GM15510 (cell line): ENCODE measurements around the gene CDK2.

Source experiments
- POLR2A ChIP-seq: IDR thresholded peaks from 3 replicates; pipeline ENCODE4 v1.6.1; 2011; ENCODE audit warnings: borderline replicate concordance; ENCODE audit not compliant: insufficient read length; ENCODE audit errors: extremely low read depth

The CDK2 gene

DNA sequence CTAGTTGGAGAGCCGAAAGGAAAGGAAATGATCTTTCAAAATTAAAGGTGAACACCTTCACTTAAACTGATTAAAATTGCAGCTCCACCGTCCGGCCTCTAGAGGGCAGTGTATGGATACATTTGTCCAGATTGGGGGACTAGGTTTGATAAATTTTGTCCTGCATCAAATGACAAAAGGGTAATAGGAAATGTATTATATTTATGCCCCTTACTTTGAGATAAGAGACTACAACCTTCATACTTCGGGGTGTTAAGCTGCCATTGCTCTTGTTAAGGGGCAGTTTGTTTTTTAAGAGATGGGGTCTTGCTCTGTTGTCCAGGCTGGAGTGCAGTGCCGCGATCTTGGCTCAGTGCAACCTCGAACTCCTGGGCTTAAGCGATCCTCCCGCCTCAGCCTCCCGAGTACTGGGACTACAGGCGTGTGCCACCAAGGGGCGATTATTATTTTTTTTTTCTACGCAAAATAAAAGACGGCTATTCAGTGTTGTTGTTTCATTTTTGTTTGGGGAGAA is 29.6 kb downstream of the CDK2 start:
- no peak for TF ChIP-seq POLR2A

DNA sequence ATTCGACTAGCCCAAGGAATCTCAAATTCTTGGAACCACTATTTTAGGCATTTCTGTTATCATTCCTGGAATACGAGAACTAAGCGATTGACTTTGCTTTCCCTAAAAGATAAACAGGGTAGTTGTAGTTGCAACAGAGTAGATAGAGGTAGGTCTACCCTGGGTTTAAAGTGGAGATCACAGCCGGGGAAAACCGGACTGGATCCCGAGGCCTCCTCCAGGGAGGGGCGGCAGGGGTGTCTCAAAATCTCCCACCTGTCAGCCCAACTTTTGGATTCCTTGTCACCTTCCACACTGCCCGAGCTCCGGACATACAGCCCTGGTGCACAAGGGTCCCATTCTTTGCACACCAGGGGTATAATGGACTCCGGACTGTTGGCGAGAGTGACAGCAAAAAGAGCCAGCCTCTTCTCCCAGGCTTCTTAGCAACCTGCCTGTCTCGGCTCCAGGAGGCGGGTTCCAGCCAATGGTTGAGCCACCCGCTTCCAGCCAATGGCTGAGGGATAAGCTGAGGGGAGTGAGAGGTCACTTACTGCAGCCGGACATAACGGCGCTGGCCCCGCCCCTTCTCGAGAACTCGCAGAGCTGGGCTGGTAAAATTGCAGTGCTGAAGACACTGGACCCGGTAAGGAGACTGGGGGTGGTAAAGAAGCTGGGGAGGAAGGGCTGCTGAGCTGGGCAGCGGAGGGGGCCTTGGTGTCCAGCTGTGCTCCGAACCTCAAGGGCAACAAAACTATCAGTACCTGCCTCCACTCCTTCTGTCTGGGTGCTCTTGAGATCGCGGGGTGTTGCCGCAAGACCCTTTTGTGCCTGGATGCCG is 30.3 kb downstream of the CDK2 start, which contains the start of gene SUOX:
Gene SUOX, plus strand, starts transcription at position 562 of the 820 bp plus-strand sequence. CDS start 4,946 bp downstream, outside the sequence.
- peak; percentile 61 for TF ChIP-seq POLR2A

DNA sequence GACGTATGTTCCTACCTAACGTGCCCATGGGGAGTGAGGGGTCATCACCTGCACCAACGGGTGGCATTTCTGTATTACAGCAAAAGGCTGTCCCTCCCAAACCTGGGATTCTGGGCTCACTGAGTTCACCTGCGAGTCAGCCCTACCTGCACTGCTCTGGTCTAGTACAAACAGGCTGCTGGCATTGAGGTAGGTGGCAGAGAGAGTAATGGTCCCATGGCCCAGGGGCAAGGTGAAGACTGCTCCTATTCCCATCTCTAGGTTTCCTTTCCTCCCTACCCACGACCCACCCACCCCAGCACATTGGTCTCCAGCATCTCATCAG is 30.9 kb downstream of the CDK2 start:
- no peak for TF ChIP-seq POLR2A

DNA sequence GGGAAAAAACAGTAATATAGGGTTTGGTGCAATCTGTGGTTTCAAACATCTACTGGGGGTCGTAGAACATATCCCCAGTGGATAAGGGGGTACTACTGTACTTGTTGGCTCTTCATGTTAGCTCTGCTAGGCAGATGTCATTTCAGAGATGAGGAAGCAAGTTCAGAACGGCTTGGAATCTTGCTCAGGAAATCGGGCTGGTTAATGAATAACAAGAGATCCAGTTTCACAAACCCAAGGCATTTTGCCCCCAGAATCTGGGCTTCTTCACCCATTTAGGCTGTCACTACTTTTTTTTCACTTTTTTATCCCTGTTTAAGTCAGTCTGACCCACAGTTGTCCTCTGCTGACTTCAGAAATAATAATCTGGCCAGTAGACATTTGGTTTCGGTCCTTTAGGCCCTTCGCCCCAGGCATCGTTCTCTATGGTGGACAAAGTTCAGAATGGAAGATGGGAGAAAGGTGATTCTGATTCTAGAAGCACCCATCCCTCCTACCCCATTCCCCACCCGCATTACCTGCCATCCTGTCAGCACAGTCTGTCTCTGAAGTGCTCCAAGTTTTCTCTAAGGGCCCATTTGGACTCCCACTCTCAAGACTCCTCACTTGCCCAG is 35.0 kb downstream of the CDK2 start:
- no peak for TF ChIP-seq POLR2A

DNA sequence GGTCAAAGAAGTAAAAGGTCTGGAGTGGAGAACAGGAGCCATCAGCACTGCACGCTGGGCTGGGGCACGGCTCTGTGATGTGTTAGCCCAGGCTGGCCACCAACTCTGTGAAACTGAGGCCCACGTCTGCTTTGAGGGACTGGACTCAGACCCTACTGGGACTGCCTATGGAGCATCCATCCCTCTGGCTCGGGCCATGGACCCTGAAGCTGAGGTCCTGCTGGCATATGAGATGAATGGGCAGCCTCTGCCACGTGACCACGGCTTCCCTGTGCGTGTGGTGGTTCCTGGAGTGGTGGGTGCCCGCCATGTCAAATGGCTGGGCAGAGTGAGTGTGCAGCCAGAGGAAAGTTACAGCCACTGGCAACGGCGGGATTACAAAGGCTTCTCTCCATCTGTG is 37.6 kb downstream of the CDK2 start:
- no peak for TF ChIP-seq POLR2A

DNA sequence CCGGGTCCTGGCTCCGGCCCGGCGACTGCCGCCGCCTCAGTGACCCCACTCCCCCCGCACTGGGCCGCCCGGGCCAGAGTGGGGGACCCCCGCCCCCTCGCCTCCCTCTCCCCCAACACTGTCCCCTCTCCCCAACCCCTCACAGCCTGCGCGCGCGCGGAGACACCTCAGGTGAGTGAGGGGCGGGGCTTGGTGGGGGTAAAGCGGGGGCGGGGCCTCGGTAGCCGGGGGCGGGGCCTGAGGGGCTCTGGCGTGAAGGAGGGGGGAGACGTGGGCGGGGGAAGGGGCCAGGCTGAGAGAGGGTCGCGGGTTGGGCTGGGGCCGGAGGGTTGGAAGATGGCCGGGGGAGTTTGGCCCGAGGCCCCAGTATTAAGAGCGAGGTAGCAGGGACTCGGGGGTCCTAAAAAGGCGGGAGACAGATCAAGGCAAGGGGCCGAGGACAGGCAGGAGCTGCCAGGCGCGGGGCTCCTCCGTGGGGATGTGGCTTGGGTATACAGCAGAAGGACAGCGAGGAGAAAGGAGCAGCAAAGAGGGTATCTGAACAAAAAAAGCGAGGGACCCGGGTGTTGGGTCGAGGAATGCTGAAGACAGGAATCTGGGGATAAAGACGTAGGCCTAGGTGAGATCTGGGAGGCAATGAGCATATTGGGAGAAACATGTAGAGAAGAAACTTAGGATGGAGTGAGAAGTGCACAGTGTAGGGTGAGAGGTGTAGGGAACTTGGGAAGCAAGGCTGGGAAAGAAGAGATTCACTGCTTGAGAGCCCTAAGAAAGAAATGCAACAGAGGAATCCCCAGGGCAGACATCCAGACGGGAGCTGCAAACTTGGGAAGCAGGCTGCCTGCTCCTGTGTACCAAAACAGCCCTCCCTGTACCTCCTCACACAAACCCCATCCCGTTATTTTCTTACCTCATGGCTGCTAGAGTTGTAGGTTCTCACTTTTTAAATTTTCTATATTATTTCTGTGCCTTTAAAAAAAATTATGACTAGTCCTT is 41.2 kb downstream of the CDK2 start:
- no peak for TF ChIP-seq POLR2A

DNA sequence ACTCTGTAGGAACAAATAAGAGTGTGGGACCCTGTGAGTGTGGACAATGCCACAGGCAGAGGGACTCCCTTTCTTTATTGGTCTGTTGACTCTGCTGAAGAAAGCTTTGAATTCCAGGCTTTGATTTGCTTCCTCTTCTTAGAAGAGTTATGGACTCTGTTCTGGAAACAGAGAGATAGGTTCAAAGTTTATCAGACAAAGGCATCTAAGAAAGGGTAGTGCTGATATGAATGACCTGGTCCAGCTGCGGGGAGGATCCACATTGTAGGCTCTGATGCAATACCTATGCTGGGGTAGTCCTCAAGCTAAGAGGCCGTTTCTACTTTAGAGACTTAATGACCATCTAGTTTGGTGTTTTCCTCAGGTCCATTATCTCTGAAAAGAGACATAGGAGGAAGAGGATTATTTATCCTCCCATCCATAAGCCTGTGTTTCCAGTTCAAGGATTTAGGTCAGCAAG is 43.5 kb downstream of the CDK2 start:
- no peak for TF ChIP-seq POLR2A

DNA sequence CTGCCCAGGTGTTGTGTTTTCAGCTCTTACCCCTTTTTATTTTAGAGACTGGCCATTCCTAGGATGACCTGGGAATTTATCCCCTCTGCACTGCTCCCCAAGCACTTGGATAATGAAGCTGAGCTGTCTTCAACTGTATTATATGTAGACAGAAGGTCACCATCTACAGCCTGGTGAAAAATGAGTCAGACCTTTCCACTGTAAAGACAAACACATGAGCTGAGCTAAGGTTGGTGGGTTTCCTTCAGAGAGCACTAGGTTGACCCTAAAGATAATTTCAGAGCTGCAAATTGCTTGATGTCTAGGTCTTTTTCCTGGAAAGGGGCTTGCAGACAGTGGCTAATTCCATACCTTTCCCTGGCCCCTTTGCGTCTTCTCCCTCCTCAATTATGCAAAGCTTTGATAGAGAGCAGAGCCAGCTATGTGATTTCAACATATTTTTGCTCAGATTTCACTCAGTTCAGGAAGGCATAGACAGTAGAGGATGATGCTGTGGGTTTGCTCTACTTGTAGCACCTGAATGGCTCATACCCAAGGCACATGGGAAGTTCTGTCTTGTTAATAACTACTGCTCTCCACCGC is 45.0 kb downstream of the CDK2 start:
- TF ChIP-seq POLR2A = no peak

DNA sequence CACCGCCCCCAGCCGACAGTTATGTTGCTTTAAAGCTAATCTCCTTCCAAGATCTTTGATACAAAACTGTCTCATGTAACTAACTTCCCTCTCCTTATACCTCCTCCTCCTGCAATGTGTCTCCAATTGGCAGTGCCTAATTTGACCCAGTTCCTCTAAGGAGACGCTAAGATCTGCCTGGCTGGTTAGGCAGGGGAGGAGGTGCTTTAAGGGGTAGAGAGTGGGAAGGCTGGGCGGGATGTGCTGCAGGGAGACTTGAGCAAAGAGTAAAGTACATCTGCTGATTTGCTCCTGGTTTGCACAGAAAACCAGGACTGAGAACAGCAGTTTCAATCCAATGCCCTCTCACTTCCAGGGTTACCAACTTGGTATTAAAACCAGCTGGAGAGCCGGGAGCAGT is 46.9 kb downstream of the CDK2 start:
- no peak for TF ChIP-seq POLR2A

DNA sequence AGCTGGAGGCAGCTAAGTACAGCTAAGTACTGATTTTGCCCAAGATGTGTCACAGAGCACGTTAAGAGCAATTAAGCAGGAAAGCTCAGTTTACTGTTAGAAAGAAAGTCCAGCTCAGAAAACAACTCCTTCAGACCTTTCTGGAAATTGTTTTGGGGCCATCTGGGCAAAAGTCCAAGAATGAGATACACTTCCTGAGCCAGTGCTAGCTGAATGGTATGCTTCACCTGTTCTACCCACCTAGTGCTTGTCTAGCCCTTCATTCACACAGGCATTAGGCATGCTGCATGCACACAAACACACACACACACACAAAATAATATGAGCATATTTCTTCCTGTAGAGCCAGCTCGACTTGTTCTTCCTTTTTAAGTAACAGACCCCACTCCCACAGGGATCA is 47.6 kb downstream of the CDK2 start:
- TF ChIP-seq POLR2A = no peak

DNA sequence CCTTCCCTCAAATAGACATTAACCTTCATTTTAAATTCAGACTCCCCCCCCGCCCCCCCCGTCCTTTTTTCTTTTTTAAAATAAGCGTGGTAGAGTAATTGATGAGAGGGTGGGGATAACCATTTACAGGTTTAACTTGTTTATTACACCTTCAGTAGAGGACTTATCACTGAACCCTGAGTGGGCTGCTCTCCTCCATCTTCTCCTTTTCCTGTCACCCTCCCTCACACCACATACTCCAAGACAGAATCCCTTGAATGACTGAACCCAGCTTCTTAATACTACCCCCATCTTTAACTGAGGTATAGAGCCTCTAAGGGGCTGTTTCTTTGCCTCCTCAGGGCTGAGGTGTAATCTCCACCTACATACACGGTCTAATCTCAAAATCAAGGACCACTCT is 50.6 kb downstream of the CDK2 start:
- no peak for TF ChIP-seq POLR2A

DNA sequence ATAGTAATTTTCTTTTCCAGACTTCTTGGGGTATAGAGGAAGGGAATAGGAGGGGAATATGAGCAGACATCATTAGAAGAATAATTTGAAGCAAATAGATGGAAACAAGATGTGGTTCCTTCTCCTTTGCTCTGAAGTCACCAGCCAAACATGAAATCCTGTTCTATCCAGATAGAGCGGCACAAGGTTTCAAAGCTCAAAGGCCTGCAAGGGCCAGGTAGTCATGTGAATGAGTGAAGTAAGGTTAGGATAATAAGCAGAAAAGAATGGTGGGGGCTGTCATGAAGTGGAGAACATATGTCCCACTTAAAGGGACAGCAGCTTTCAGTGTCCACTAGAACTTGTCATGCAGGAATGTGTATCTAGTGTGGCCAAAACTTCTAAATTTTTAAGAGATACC is 51.7 kb downstream of the CDK2 start:
- TF ChIP-seq POLR2A = no peak

DNA sequence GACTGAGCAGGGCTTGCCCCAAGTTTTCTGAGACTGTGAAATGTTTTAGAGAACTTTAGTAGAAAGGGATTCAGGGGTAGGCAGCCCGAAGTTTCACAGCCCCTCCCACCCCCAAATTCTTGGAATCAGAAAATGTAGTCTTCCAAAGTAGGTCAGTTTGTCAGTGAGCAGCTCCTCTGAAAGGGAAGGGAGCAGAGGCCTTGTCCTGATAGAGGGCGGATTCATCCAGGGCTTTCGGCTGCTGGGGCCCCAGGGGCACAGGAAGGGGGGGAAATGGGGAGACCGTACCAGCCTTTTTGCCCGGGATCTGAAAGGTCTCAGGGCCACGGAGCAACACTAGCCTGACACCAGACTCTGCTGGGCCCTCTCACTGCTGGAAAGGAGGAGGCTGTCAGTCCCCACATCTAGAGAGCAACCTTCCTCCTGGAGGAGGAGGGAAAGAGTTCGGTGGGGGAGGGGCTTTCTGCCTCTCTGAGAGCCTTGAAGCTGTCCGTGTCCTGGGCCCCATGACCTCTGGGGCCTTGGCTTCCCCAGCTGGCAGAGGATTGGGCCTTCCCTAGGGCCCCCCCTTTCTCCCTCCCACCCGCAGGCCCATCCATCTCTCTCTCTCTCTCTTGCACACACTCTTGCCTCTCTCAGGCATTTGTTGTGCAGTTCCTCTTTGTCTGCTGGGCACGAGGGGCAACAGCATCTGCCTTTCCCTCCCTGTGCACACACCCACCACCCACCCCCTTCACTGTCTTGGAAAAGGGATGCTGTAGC is 54.0 kb downstream of the CDK2 start, which contains the start of gene IKZF4:
Gene IKZF4, plus strand, starts transcription at position 621 of the 762 bp plus-strand sequence. CDS start 451 bp downstream, outside the sequence.
- TF ChIP-seq POLR2A = no peak

DNA sequence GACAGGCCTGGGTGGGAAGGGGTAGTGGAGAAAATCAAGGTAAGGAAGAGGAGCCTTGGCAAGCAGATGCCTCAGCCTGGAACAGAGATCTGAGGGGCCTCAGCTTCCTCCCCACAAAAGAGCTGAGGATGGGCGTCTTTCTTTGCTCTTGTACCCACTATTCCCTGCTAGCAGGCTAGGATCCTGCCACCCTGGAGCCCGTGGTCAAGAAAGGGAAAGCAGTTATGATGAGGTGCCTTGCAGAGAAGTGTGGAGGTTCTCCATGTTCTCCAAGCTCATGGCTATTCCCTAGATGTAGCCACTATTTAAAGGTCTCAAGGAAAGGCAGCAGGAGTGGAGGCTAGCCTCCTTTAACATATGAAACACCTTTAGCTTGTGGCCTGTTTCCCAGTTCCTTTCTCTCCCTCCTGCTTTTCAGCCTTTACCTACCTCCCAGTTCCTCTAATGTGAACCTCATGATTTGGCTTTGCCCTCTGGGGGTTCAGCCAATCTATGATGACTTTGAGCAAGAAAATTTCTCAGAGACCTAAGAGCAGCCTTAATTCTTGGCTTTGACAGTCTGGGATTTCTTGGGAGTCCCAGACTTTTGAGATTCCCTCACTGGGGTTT is 55.4 kb downstream of the CDK2 start:
- no peak for TF ChIP-seq POLR2A
